H1 (cell line): ENCODE measurements around the gene ADCY3. TPM values are rescaled to one million over a fixed set of nuclear protein-coding genes. Genes with fewer than 3 reads are reported as not detected.
A peak's percentile ranks its signal among the peaks of the same experiment; 100 is the strongest.

Experiments used
- CTCF ChIA-PET: fragments of 300-600 bp; sonication (Branson Sonifier 250); formaldehyde crosslinking; loops from one replicate; lab custom pipeline; 2021; ENCODE audit not compliant: partially characterized antibody; lab: Charles Lee
- POLR2A ChIA-PET: fragments of 300-600 bp; sonication (Branson Sonifier 250); formaldehyde crosslinking; loops from one replicate; lab custom pipeline; 2021; ENCODE audit warnings: inconsistent platforms; ENCODE audit not compliant: partially characterized antibody; lab: Charles Lee
- DNase-seq, 2 experiments: peaks; one replicate each; pipeline versions ENCODE4 v3.0.0 to v3.0.0-alpha.2; 2010 to 2022; ENCODE audit warnings: low spot score in 2 of 2, low read depth in 1 of 2, mixed read lengths in 1 of 2
- FAIRE-seq: peaks from 2 replicates; lab custom pipeline; 2011; peaks lifted over from hg19 to GRCh38; lab: Jason Lieb, UNC
- H2AFZ ChIP-seq: 2 replicates; pipeline ENCODE4 v1.8.1; 2012; ENCODE audit warnings: low read length, inconsistent platforms
- H2AK5ac ChIP-seq: 2 replicates; pipeline ENCODE4 v1.6.1; 2013; ENCODE audit warnings: low read depth, low read length
- H2BK120ac ChIP-seq: replicated peaks from 2 replicates; pipeline ENCODE3; 2013; ENCODE audit warnings: low read depth, low read length, inconsistent platforms
- H2BK12ac ChIP-seq: 2 replicates; pipeline ENCODE4 v1.6.1; 2013; ENCODE audit warnings: low read depth, low read length
- H2BK15ac ChIP-seq: 2 replicates; pipeline ENCODE4 v1.6.1; 2013; ENCODE audit warnings: low read length
- H2BK20ac ChIP-seq: 2 replicates; pipeline ENCODE4 v1.6.1; 2013; ENCODE audit warnings: low read length
- H2BK5ac ChIP-seq: 2 replicates; pipeline ENCODE4 v1.6.1; 2013; ENCODE audit warnings: low read depth, low read length
- H3K14ac ChIP-seq: 2 replicates; pipeline ENCODE4 v1.6.1; 2013; ENCODE audit warnings: inconsistent platforms; ENCODE audit not compliant: insufficient read length
- H3K18ac ChIP-seq: 2 replicates; pipeline ENCODE4 v1.6.1; 2013; ENCODE audit warnings: low read length; ENCODE audit errors: extremely low read depth
- H3K23ac ChIP-seq: 2 replicates; pipeline ENCODE4 v1.6.1; 2013; ENCODE audit warnings: inconsistent platforms; ENCODE audit not compliant: insufficient read length
- H3K23me2 ChIP-seq: 2 replicates; pipeline ENCODE4 v1.6.1; 2013; ENCODE audit warnings: low read depth, low read length
- H3K27ac ChIP-seq: 2 replicates; pipeline ENCODE4 v1.6.1; 2011; ENCODE audit warnings: low read depth, low read length, inconsistent platforms
- H3K27me3 ChIP-seq, 4 experiments: replicated peaks in 1 of 4; 1 replicate in 1 of 4; 2 replicates in 3 of 4; pipeline versions ENCODE4 v1.6.1 to v1.8.1; 2011 to 2013; ENCODE audit warnings: low read length in 3 of 4, mild to moderate bottlenecking in 3 of 4, inconsistent platforms in 2 of 4, mixed read lengths in 2 of 4, moderate library complexity in 1 of 4; ENCODE audit not compliant: control insufficient read depth in 3 of 4, insufficient read depth in 3 of 4; ENCODE audit errors: extremely low read depth in 1 of 4
- H3K36me3 ChIP-seq, 4 experiments: 2 replicates each; pipeline versions ENCODE4 v1.6.1 to v1.8.1; 2011 to 2013; ENCODE audit warnings: mild to moderate bottlenecking in 4 of 4, low read length in 3 of 4, moderate library complexity in 2 of 4, control low read depth in 1 of 4, inconsistent platforms in 1 of 4; ENCODE audit not compliant: insufficient read depth in 4 of 4, control insufficient read depth in 2 of 4
- H3K4ac ChIP-seq: replicated peaks from 2 replicates; pipeline ENCODE3; 2013; ENCODE audit warnings: low read length, low read depth, mixed read lengths, inconsistent platforms; ENCODE audit not compliant: insufficient read length
- H3K4me1 ChIP-seq, 4 experiments: replicated peaks in 1 of 4; 1 replicate in 1 of 4; 2 replicates in 3 of 4; pipeline versions ENCODE4 v1.6.1 to v1.8.1; 2011 to 2013; ENCODE audit warnings: low read length in 3 of 4, inconsistent platforms in 2 of 4, mixed read lengths in 1 of 4; ENCODE audit not compliant: insufficient read depth in 4 of 4, control insufficient read depth in 3 of 4
- H3K4me2 ChIP-seq, 2 experiments: 2 replicates each; pipeline versions ENCODE4 v1.6.1 to v1.8.1; 2011 to 2013; ENCODE audit warnings: low read depth in 2 of 2, low read length in 2 of 2, control low read depth in 1 of 2, inconsistent platforms in 1 of 2, mild to moderate bottlenecking in 1 of 2; ENCODE audit not compliant: insufficient read depth in 1 of 2
- H3K4me3 ChIP-seq, 4 experiments: fragments of 200-600, 300-600 bp in 1 of 4; sonication (generic), shearing (Covaris generic), sonication (Bioruptor Twin) in 1 of 4; 2 replicates each; pipeline versions ENCODE4 v1.5.1 to v1.8.1; 2011 to 2016; ENCODE audit warnings: low read length in 4 of 4, low read depth in 3 of 4, control low read depth in 2 of 4, inconsistent platforms in 2 of 4, mild to moderate bottlenecking in 2 of 4, mixed read lengths in 1 of 4, moderate library complexity in 1 of 4; ENCODE audit not compliant: insufficient read depth in 2 of 4; ENCODE audit errors: extremely low read depth in 1 of 4
- H3K56ac ChIP-seq: replicated peaks from 2 replicates; pipeline ENCODE3; 2013; ENCODE audit warnings: low read depth, mild to moderate bottlenecking, mixed read lengths, low read length, inconsistent platforms; ENCODE audit not compliant: insufficient read length
- H3K79me1 ChIP-seq: 2 replicates; pipeline ENCODE4 v1.6.1; 2013; ENCODE audit warnings: low read depth, low read length, control low read depth
- H3K79me2 ChIP-seq, 2 experiments: 2 replicates each; pipeline versions ENCODE4 v1.6.1 to v1.8.1; 2012 to 2013; ENCODE audit warnings: low read length in 2 of 2, mild to moderate bottlenecking in 2 of 2, inconsistent platforms in 1 of 2; ENCODE audit not compliant: insufficient read depth in 2 of 2, control insufficient read depth in 1 of 2
- H3K9ac ChIP-seq, 4 experiments: replicated peaks in 1 of 4; 1 replicate in 1 of 4; 2 replicates in 3 of 4; pipeline versions ENCODE4 v1.6.1 to v1.8.1; 2011 to 2013; ENCODE audit warnings: low read depth in 3 of 4, low read length in 3 of 4, control low read depth in 2 of 4, mild to moderate bottlenecking in 2 of 4, moderate library complexity in 2 of 4, inconsistent platforms in 1 of 4; ENCODE audit errors: extremely low read depth in 1 of 4
- H3K9me3 ChIP-seq, 2 experiments: 2 replicates each; pipeline versions ENCODE4 v1.6.1 to v1.8.1; 2012 to 2013; ENCODE audit warnings: mild to moderate bottlenecking in 2 of 2, moderate library complexity in 2 of 2, control low read depth in 1 of 2, inconsistent platforms in 1 of 2, low read depth in 1 of 2, low read length in 1 of 2, mixed read lengths in 1 of 2; ENCODE audit not compliant: insufficient read depth in 2 of 2
- H4K20me1 ChIP-seq, 2 experiments: replicated peaks in 1 of 2; 2 replicates each; pipeline versions ENCODE3 to v1.8.1; 2011 to 2013; ENCODE audit warnings: inconsistent platforms in 2 of 2, low read length in 2 of 2, mild to moderate bottlenecking in 1 of 2; ENCODE audit not compliant: insufficient read depth in 2 of 2, control insufficient read depth in 1 of 2
- H4K5ac ChIP-seq: 2 replicates; pipeline ENCODE4 v1.6.1; 2013; ENCODE audit warnings: low read length, low read depth, mixed read lengths, inconsistent platforms; ENCODE audit not compliant: insufficient read length
- H4K8ac ChIP-seq: 2 replicates; pipeline ENCODE4 v1.8.0; 2013; ENCODE audit warnings: mild to moderate bottlenecking, moderate library complexity, low read length, inconsistent platforms; ENCODE audit not compliant: insufficient read depth; ENCODE audit errors: extremely low read depth
- H4K91ac ChIP-seq: replicated peaks from 2 replicates; pipeline ENCODE3; 2013; ENCODE audit warnings: low read length, mixed read lengths, inconsistent platforms; ENCODE audit not compliant: insufficient read length
- CBX5 ChIP-seq: fragments of 300-800, 300-1000 bp; sonication (generic); IDR thresholded peaks from 2 replicates; pipeline ENCODE4 v1.7.1; 2016; ENCODE audit warnings: antibody characterized with exemption, low read length, low read depth
- CHD2 ChIP-seq: IDR thresholded peaks from 2 replicates; pipeline ENCODE4 v1.6.1; 2012; ENCODE audit warnings: low read length, improper control_type of control experiment
- CTCF ChIP-seq, 3 experiments: IDR thresholded peaks; 1 replicate in 2 of 3; 2 replicates in 1 of 3; pipeline versions ENCODE4 v1.5.1 to v1.6.1; 2011; ENCODE audit warnings: low read length in 3 of 3, mild to moderate bottlenecking in 3 of 3, inconsistent platforms in 2 of 3, low read depth in 1 of 3, moderate library complexity in 1 of 3; ENCODE audit not compliant: insufficient read depth in 1 of 3; ENCODE audit errors: control extremely low read depth in 1 of 3
- E2F6 ChIP-seq: IDR thresholded peaks from 2 replicates; pipeline ENCODE4 v1.6.1; 2012; ENCODE audit warnings: inconsistent platforms
- HDAC2 ChIP-seq, 2 experiments: fragments of 300-600 bp in 1 of 2; sonication (generic) in 1 of 2; IDR thresholded peaks; 2 replicates each; pipeline ENCODE4 v1.6.1; 2011 to 2012; ENCODE audit warnings: low read depth in 2 of 2, low read length in 2 of 2, mild to moderate bottlenecking in 2 of 2, moderate library complexity in 2 of 2, borderline replicate concordance in 1 of 2, inconsistent platforms in 1 of 2
- HDAC6 ChIP-seq: IDR thresholded peaks from one replicate; pipeline ENCODE4 v1.7.1; 2012; ENCODE audit warnings: low read depth, mild to moderate bottlenecking, inconsistent platforms, low read length, moderate library complexity
- RBBP5 ChIP-seq: IDR thresholded peaks from 2 replicates; pipeline ENCODE4 v1.7.1; 2012; ENCODE audit warnings: low read depth, mild to moderate bottlenecking, inconsistent platforms, low read length, moderate library complexity, borderline replicate concordance
- SIX5 ChIP-seq: IDR thresholded peaks from 2 replicates; pipeline ENCODE4 v1.6.1; 2011; ENCODE audit warnings: mild to moderate bottlenecking, low read depth, low read length
- SRF ChIP-seq: IDR thresholded peaks from 2 replicates; pipeline ENCODE4 v1.6.1; 2011; ENCODE audit warnings: mild to moderate bottlenecking, low read depth, low read length, moderate library complexity
- TAF1 ChIP-seq: IDR thresholded peaks from 2 replicates; pipeline ENCODE4 v1.6.1; 2011; ENCODE audit warnings: mild to moderate bottlenecking, low read depth, low read length
- WGBS, 2 experiments: shearing (Covaris generic) in 1 of 2; methylation state at CpG; one replicate each; pipeline versions ENCODE4 v1.1.6 to v1.1.7; 2013 to 2015; ENCODE audit warnings: low lambda C conversion rate in 2 of 2, mixed read lengths in 2 of 2, inconsistent platforms in 1 of 2, low coverage in 1 of 2, missing lambda C conversion rate in 1 of 2; ENCODE audit not compliant: insufficient replicate concordance in 2 of 2, insufficient coverage in 1 of 2, insufficient read length in 1 of 2; ENCODE audit errors: extremely low coverage in 1 of 2, missing lambda C conversion rate in 1 of 2; 5-methylcytosine and 5-hydroxymethylcytosine counted together
- polyA plus RNA-seq, 7 experiments: library from polyadenylated mRNA; depleted of rRNA in 3 of 7; stranded (reverse) in 5 of 7; unstranded in 2 of 7; fragments of >200 nt in 5 of 7; fragments of 200-250 nt in 2 of 7; gene quantifications; 1 replicate in 5 of 7; 2 replicates in 1 of 7; 4 replicates in 1 of 7; pipeline versions ENCODE4 v1.2.1 to v1.2.3, GENCODE V29; 2011 to 2013; ENCODE audit warnings: missing spikeins in 2 of 7, mixed read lengths in 2 of 7
- total RNA-seq: library from RNA; stranded (reverse); fragmentation: NEBNext Ultra II Directional; extraction: Animal tissue kit (Norgen Biotek cat#: 25700); gene quantifications from 2 replicates; pipeline ENCODE4 v1.2.1, GENCODE V29; 2021

ADCY3 gene
- total and polyA plus RNA-seq, 2 of the 8 experiments (the other 6 are each of a cell fraction or from before 2014, with no cell fraction given) = 45.1 to 52.9 TPM

GRCh38 chr2:24925815-24926214 is 5.8 kb upstream of the ADCY3 start:
- Histone ChIP-seq H4K5ac (no peak overlapping the region), H2BK120ac (no peak overlapping the region), H3K27ac (no peak overlapping the region), H3K36me3 (no peaks in the 10 kb centered on the region; a peak in 1 of 8 replicates), H2BK5ac (peak overlapping the region; percentile 75; the same call in 1 of the 2 replicates), H2AK5ac (peak overlapping the region; percentile 100), H3K9ac (peak overlapping the region in 1 of 4 experiments; percentile 13; a peak in 1 of 7 replicates), H3K18ac (peak overlapping the region; percentile 51; the same call in 1 of the 2 replicates), H3K56ac (no peak overlapping the region), H3K4me2 (no peak overlapping the region), H2BK15ac (peak overlapping the region; percentile 21), H4K20me1 (no peaks in the 10 kb centered on the region), H3K23ac (no peak overlapping the region), H3K27me3 (peaks cover 0 to 3% (median 0%) of the 10 kb centered on the region in 4 experiments; a peak in 4 of 7 replicates), H4K8ac (no peak overlapping the region), H2AFZ (no peak overlapping the region), H3K79me2 (peaks cover 0 to 4% of the 10 kb centered on the region in 2 experiments; a peak in 1 of 4 replicates), H3K9me3 (no peaks in the 10 kb centered on the region), H3K4me1 (peaks cover 0 to 9% (median 3%) of the 10 kb centered on the region in 4 experiments; a peak in 4 of 7 replicates), H3K14ac (no peak overlapping the region), H2BK20ac (peak overlapping the region; percentile 28), H2BK12ac (peak overlapping the region; percentile 89), H3K79me1 (peaks cover 3% of the 10 kb centered on the region), H3K4ac (peak overlapping the region; percentile 89), H4K91ac (peak overlapping the region; percentile 88), H3K23me2 (peaks cover 9% of the 10 kb centered on the region), H3K4me3 (no peak overlapping the region)
- POLR2A ChIA-PET = interaction anchor here (1.0 kb wide), 1 partner anchor 9 kb away, joined by 3 read pairs; no protein-coding TSS in a partner anchor
- whole genome bisulfite sequencing, 2 experiments = 88 to 100% methylated on average over 1 to 10 of the region's 10 CpGs
- CTCF ChIA-PET = no interaction called here
- no peak for DNase-seq
- FAIRE-seq = no peak
- TF ChIP-seq HDAC2 (IDR thresholded peaks at IDR 0.05; ENCODE audit: borderline replicate concordance in 1 of 2, low read depth in 2 of 2, low read length in 2 of 2) = no peak
- no peak for TF ChIP-seq RBBP5
- TF ChIP-seq HDAC6 = no peak
- TF ChIP-seq TAF1 = no peak
- no peak for TF ChIP-seq SIX5
- TF ChIP-seq CTCF (IDR thresholded peaks at IDR 0.05; ENCODE audit: control extremely low read depth in 1 of 3, insufficient read depth in 1 of 3, low read depth in 1 of 3, low read length in 3 of 3) = no peak
- TF ChIP-seq E2F6 = no peak
- TF ChIP-seq SRF = no peak
- no peak for TF ChIP-seq CBX5
- TF ChIP-seq CHD2 = no peak
